SK-N-SH (cell line): ENCODE measurements around the gene CLIC2. TPM values are rescaled to one million over a fixed set of nuclear protein-coding genes. Genes with fewer than 3 reads are reported as not detected.

ENCODE experiments used
- CTCF ChIA-PET: fragments of 300-600, 350-600 bp; formaldehyde crosslinking; extraction: SDS; loops from one replicate; lab custom pipeline; 2021; lab: Yijun Ruan, JAX
- POLR2A ChIA-PET: fragments of 350-600 bp; sonication (Branson Sonifier 250); formaldehyde crosslinking; extraction: SDS; loops from one replicate; lab custom pipeline; 2020; ENCODE audit warnings: antibody characterized with exemption, inconsistent platforms; lab: Yijun Ruan, JAX
- DNase-seq: peaks from one replicate; pipeline ENCODE4 v3.0.0; 2012
- H2AFZ ChIP-seq: fragments of 200-600 bp; sonication (generic); 2 replicates; pipeline ENCODE4 v1.8.1; 2016; ENCODE audit warnings: antibody characterized with exemption, mild to moderate bottlenecking, low read depth
- H3F3A ChIP-seq: fragments of 200-600 bp; sonication (generic); replicated peaks from 2 replicates; pipeline ENCODE3; 2016; ENCODE audit warnings: antibody characterized with exemption, mild to moderate bottlenecking; ENCODE audit not compliant: insufficient read depth
- H3K27ac ChIP-seq, 2 experiments: fragments of 200-500 bp in 1 of 2; fragments of 200-600 bp in 1 of 2; sonication (Bioruptor generic) in 1 of 2; sonication (generic), shearing (Covaris generic) in 1 of 2; 2 replicates each; pipeline versions ENCODE4 v1.5.1 to v1.6.1; 2014 to 2016; ENCODE audit warnings: low read depth in 2 of 2, inconsistent platforms in 1 of 2, low read length in 1 of 2, mild to moderate bottlenecking in 1 of 2, mixed read lengths in 1 of 2
- H3K27me3 ChIP-seq: fragments of 200-600 bp; sonication (generic), shearing (Covaris generic); 2 replicates; pipeline ENCODE4 v1.6.1; 2016; ENCODE audit warnings: mixed run types; ENCODE audit not compliant: insufficient read depth
- H3K36me3 ChIP-seq, 2 experiments: fragments of 200-500 bp in 1 of 2; fragments of 200-600 bp in 1 of 2; sonication (Bioruptor generic) in 1 of 2; sonication (generic) in 1 of 2; replicated peaks in 1 of 2; 2 replicates each; pipeline versions ENCODE3 to v1.5.1; 2014 to 2016; ENCODE audit warnings: low read length in 1 of 2, mild to moderate bottlenecking in 1 of 2; ENCODE audit not compliant: insufficient read depth in 2 of 2, control insufficient read depth in 1 of 2
- H3K4me1 ChIP-seq, 2 experiments: fragments of 200-500 bp in 1 of 2; fragments of 200-600 bp in 1 of 2; sonication (Bioruptor generic) in 1 of 2; sonication (generic), shearing (Covaris generic) in 1 of 2; 2 replicates each; pipeline versions ENCODE4 v1.5.1 to v1.6.1; 2014 to 2016; ENCODE audit warnings: low read depth in 1 of 2, low read length in 1 of 2, mixed run types in 1 of 2; ENCODE audit not compliant: insufficient read depth in 2 of 2, control insufficient read depth in 1 of 2
- H3K4me2 ChIP-seq: fragments of 200-600 bp; sonication (generic), shearing (Covaris generic); 2 replicates; pipeline ENCODE4 v1.6.1; 2017; ENCODE audit warnings: mixed run types
- H3K4me3 ChIP-seq, 2 experiments: fragments of 200-500 bp in 1 of 2; fragments of 200-600 bp in 1 of 2; sonication (Bioruptor generic) in 1 of 2; sonication (generic), shearing (Covaris generic) in 1 of 2; 2 replicates each; pipeline versions ENCODE4 v1.5.1 to v1.8.1; 2014 to 2016; ENCODE audit warnings: low read depth in 2 of 2, inconsistent platforms in 1 of 2, low read length in 1 of 2, mild to moderate bottlenecking in 1 of 2, mixed read lengths in 1 of 2, moderate library complexity in 1 of 2
- H3K79me2 ChIP-seq: fragments of 200-600 bp; sonication (generic); 2 replicates; pipeline ENCODE4 v1.8.1; 2017; ENCODE audit warnings: mild to moderate bottlenecking; ENCODE audit not compliant: insufficient read depth
- H3K9ac ChIP-seq: fragments of 200-600 bp; sonication (generic); 2 replicates; pipeline ENCODE4 v1.6.1; 2017; ENCODE audit warnings: mixed run types
- H3K9me2 ChIP-seq: fragments of 200-600 bp; sonication (generic); 2 replicates; pipeline ENCODE4 v1.6.1; 2017; ENCODE audit warnings: mixed run types
- H3K9me3 ChIP-seq: fragments of 200-600 bp; sonication (generic); 2 replicates; pipeline ENCODE4 v1.6.1; 2017; ENCODE audit warnings: mixed run types, mild to moderate bottlenecking, moderate library complexity
- H4K20me1 ChIP-seq: fragments of 200-600 bp; sonication (generic); 2 replicates; pipeline ENCODE4 v1.6.1; 2017; ENCODE audit warnings: mild to moderate bottlenecking, mixed run types; ENCODE audit not compliant: insufficient read depth
- CHD2 ChIP-seq: fragments of 150-350 bp; IDR thresholded peaks from 2 replicates; pipeline ENCODE4 v1.6.1; 2018; ENCODE audit warnings: low read length; ENCODE audit not compliant: partially characterized antibody
- EZH2phosphoT487 ChIP-seq: fragments of 200-600 bp; sonication (generic); IDR thresholded peaks from 2 replicates; pipeline ENCODE4 v1.6.1; 2017; ENCODE audit warnings: low read depth, mixed run types, mild to moderate bottlenecking, antibody characterized with exemption, moderate library complexity, borderline replicate concordance
- FOSL2 ChIP-seq: IDR thresholded peaks from 2 replicates; pipeline ENCODE4 v1.4.0; 2012; ENCODE audit warnings: low read depth, mild to moderate bottlenecking, moderate library complexity, borderline replicate concordance
- GABPA ChIP-seq: IDR thresholded peaks from 2 replicates; pipeline ENCODE4 v1.4.0; 2012; ENCODE audit warnings: low read depth, mild to moderate bottlenecking
- JUND ChIP-seq: IDR thresholded peaks from 2 replicates; pipeline ENCODE4 v1.4.0; 2012
- NFIC ChIP-seq: IDR thresholded peaks from 2 replicates; pipeline ENCODE4 v1.4.0; 2012; ENCODE audit warnings: borderline replicate concordance
- NRF1 ChIP-seq: IDR thresholded peaks from 2 replicates; pipeline ENCODE4 v1.6.1; 2012; ENCODE audit warnings: low read depth, mild to moderate bottlenecking, low read length
- POLR2AphosphoS5 ChIP-seq: IDR thresholded peaks from 2 replicates; pipeline ENCODE4 v1.6.1; 2012; ENCODE audit warnings: low read depth, low read length
- TEAD4 ChIP-seq: IDR thresholded peaks from 2 replicates; pipeline ENCODE4 v1.4.0; 2012; ENCODE audit warnings: mild to moderate bottlenecking, borderline replicate concordance; ENCODE audit not compliant: insufficient read depth
- WGBS: methylation state at CpG from one replicate; pipeline ENCODE4 v1.1.6; 2017; ENCODE audit warnings: low lambda C conversion rate; 5-methylcytosine and 5-hydroxymethylcytosine counted together
- polyA plus RNA-seq, 3 experiments: library from polyadenylated mRNA; depleted of rRNA; stranded (reverse); fragments of >200 nt; gene quantifications; 2 replicates each; pipeline ENCODE4 v1.2.3, GENCODE V29; 2012
- TF ChIP-seq, protein P1 (sequence below): IDR thresholded peaks from 2 replicates; pipeline ENCODE4 v1.4.0; 2012; ENCODE audit warnings: low read depth, borderline replicate concordance
- TF ChIP-seq, protein P2 (sequence below): IDR thresholded peaks from 2 replicates; pipeline ENCODE4 v1.4.0; 2012; ENCODE audit warnings: low read depth, borderline replicate concordance

The CLIC2 gene
- polyA plus RNA-seq, 1 of the 3 experiments (the other 2 are of a cell fraction): 0.03 TPM

DNA sequence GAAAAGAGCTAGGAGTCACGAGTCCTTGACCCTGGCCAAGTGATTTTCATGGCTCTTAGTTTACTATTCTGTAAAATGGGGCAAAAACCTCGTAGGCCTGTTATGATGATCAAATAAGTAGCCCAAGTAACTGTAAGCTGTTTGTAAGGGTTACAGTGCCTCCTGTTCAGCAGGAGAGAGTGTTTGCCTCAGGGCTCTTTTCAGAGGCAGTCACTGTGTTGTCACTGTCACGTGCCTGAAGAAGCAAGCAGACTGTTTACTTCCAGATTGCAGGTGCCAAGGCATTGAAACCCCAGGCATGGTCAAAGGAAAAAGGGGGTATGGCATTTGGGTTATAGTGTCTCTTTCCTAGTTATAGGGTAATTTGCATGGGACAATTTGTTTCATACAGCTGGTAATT is 74.7 kb downstream of the CLIC2 start (continued):
- TF ChIP-seq, protein P1, sequence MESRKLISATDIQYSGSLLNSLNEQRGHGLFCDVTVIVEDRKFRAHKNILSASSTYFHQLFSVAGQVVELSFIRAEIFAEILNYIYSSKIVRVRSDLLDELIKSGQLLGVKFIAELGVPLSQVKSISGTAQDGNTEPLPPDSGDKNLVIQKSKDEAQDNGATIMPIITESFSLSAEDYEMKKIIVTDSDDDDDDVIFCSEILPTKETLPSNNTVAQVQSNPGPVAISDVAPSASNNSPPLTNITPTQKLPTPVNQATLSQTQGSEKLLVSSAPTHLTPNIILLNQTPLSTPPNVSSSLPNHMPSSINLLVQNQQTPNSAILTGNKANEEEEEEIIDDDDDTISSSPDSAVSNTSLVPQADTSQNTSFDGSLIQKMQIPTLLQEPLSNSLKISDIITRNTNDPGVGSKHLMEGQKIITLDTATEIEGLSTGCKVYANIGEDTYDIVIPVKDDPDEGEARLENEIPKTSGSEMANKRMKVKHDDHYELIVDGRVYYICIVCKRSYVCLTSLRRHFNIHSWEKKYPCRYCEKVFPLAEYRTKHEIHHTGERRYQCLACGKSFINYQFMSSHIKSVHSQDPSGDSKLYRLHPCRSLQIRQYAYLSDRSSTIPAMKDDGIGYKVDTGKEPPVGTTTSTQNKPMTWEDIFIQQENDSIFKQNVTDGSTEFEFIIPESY: no peak
- TF ChIP-seq FOSL2 (no peak), EZH2phosphoT487 (no peak)
- TF ChIP-seq, all 33 proteins: peak for 0

DNA sequence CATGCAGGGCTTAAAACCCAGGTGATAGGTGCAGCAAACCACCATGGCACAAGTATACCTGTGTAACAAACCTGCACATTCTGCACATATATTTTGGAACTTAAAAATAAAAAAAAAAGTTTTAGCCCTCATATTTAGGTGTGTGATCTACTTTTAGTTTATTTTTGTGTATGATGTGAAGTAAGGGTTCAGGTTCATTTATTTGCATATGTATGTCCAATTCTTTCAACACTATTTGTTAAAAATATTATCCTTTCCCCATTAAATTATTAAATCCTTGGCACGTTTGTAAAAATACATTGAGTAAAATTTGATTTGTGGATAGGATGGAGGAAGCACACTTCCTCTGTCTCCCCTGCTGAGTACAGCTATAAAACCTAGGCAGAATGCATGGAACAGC is 83.0 kb downstream of the CLIC2 start:
- DNase-seq: no peak
- Histone ChIP-seq H4K20me1 (no peaks in the 10 kb centered on the region), H3K9ac (no peak overlapping the region), H3K36me3 (no peaks in the 10 kb centered on the region), H3K4me3 (no peak overlapping the region), H3K9me3 (no peaks in the 10 kb centered on the region), H3K27me3 (no peaks in the 10 kb centered on the region), H2AFZ (no peak overlapping the region), H3K4me2 (no peak overlapping the region), H3K79me2 (no peaks in the 10 kb centered on the region; the same call in 1 of the 2 replicates), H3K4me1 (no peaks in the 10 kb centered on the region), H3K9me2 (no peaks in the 10 kb centered on the region), H3K27ac (no peak overlapping the region), H3F3A (no peaks in the 10 kb centered on the region)
- no peak for TF ChIP-seq JUND
- TF ChIP-seq, protein P2, sequence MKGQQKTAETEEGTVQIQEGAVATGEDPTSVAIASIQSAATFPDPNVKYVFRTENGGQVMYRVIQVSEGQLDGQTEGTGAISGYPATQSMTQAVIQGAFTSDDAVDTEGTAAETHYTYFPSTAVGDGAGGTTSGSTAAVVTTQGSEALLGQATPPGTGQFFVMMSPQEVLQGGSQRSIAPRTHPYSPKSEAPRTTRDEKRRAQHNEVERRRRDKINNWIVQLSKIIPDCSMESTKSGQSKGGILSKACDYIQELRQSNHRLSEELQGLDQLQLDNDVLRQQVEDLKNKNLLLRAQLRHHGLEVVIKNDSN: no peak
- no peak for TF ChIP-seq FOSL2
- no peak for TF ChIP-seq CHD2
- TF ChIP-seq NFIC: no peak
- no peak for TF ChIP-seq TEAD4
- TF ChIP-seq GABPA: no peak
- TF ChIP-seq, protein P1: no peak
- TF ChIP-seq POLR2AphosphoS5: no peak
- TF ChIP-seq NRF1: no peak
- WGBS: 34% methylated on average over 1 of the region's 1 CpG
- POLR2A ChIA-PET: interaction anchor here (1.1 kb wide), 1 partner anchor 12 kb away, joined by 3 read pairs; no protein-coding TSS in a partner anchor
- CTCF ChIA-PET: interaction anchor here (2.1 kb wide), 1 partner anchor 35 kb away, joined by 9 read pairs; the partner anchor contains the start of gene VBP1
